Retinal pigment epithelial cell (primary cell): ENCODE data around the gene TMCC1.

Experiments
- DNase-seq: peaks from one replicate; pipeline ENCODE4 v3.0.0-alpha.2; 2010; ENCODE audit warnings: low read depth
- H3K4me3 ChIP-seq: 2 replicates; pipeline ENCODE4 v1.5.1; 2011; ENCODE audit warnings: mild to moderate bottlenecking, low read length, control low read depth, moderate library complexity
- TF ChIP-seq, protein P1 (sequence below): conservative IDR thresholded peaks from 2 replicates; pipeline ENCODE4 v1.5.1; 2011; ENCODE audit warnings: low read depth, low read length, control low read depth, inconsistent platforms

TMCC1 gene

DNA sequence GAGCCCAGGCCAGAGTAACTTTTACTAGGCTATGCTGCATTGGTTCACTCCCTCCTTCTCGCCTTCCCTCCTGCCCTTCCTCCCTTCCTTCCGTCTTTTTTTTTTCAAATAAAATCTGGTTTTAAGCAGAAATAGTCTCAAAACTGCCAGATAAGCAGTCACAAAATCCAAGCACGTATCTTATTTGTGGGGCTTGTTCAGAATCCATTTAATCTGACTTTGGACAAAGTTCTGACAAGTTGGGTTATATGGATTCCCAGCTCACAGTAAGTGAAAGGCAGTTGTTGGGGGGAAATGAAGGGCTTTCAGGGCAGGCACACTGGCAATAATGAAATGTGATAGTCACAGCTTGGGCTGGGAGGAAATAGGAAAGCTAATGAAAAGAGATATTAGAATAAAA, 255.0 kb downstream of the TMCC1 start:
- DNase-seq, result no peak
- TF ChIP-seq, protein P1, sequence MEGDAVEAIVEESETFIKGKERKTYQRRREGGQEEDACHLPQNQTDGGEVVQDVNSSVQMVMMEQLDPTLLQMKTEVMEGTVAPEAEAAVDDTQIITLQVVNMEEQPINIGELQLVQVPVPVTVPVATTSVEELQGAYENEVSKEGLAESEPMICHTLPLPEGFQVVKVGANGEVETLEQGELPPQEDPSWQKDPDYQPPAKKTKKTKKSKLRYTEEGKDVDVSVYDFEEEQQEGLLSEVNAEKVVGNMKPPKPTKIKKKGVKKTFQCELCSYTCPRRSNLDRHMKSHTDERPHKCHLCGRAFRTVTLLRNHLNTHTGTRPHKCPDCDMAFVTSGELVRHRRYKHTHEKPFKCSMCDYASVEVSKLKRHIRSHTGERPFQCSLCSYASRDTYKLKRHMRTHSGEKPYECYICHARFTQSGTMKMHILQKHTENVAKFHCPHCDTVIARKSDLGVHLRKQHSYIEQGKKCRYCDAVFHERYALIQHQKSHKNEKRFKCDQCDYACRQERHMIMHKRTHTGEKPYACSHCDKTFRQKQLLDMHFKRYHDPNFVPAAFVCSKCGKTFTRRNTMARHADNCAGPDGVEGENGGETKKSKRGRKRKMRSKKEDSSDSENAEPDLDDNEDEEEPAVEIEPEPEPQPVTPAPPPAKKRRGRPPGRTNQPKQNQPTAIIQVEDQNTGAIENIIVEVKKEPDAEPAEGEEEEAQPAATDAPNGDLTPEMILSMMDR, result no peak
- no peak overlapping the region for H3K4me3 ChIP-seq

GRCh38 chr3:129636082-129636481, 257.4 kb downstream of the TMCC1 start:
- no peak overlapping the region for H3K4me3 ChIP-seq
- DNase-seq, result no peak
- TF ChIP-seq, protein P1, result no peak

DNA sequence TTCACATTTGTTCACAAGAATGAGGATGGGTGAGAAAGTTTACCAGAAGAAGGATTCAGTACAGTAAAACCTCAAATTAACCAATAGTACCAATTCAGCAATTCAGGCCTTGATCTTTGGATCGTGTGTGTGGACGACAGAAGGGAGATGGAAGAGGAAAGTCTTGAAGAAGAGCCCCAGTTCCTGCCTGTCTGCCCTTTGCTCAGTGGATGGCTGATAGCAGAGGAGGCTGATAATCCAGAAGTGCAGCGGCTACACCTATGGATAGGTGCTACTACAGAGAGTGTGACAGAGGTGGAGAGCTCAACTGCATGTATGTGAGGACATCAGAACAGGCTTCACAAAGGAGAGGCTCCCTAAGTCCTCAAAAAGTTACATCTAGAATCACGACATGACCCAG, 257.9 kb downstream of the TMCC1 start:
- H3K4me3 ChIP-seq, result no peak overlapping the region
- TF ChIP-seq, protein P1, result no peak
- no peak for DNase-seq

- no peak for DNase-seq
- TF ChIP-seq, protein P1, result no peak
- H3K4me3 ChIP-seq, result no peak overlapping the region
Observed at GRCh38 chr3:129633751-129634481, 259.6 kb downstream of the TMCC1 start.

DNA sequence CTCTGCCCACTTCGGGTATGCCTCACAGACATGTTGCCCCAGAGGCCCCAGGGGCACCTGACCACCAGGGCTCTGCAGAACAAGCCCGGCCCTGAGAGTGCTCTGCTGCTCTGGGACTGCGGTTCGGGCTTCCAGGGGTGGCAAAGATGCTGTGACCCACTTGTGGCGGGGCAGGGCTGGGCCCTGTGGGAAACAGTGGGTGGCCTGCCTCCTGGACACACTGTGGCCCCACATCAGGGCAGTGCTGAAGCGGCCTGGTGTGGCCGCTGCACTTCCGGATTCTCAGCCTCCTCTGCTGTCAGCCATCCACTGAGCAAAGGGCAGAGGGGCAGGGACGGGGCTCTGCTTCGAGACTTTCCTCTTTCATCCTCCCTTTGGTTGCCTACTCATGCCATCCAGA, 260.5 kb downstream of the TMCC1 start:
- DNase-seq, result no peak
- TF ChIP-seq, protein P1, result no peak
- H3K4me3 ChIP-seq, result no peak overlapping the region

- DNase-seq, result no peak
- H3K4me3 ChIP-seq, result no peak overlapping the region
- TF ChIP-seq, protein P1, result no peak
Observed at GRCh38 chr3:129632556-129632955, 261.0 kb downstream of the TMCC1 start.

- H3K4me3 ChIP-seq, result no peak overlapping the region
- TF ChIP-seq, protein P1, result no peak
- no peak for DNase-seq
Observed at GRCh38 chr3:129632056-129632455, 261.5 kb downstream of the TMCC1 start.
